K562 (cell line): Measurements from ENCODE around the gene NIPAL3. TPM values are rescaled to one million over a fixed set of nuclear protein-coding genes. Genes with fewer than 3 reads are reported as not detected.

Experiments used
- BHLHE40 ChIP-seq: IDR thresholded peaks from 2 replicates; pipeline ENCODE4 v1.6.1; 2011; ENCODE audit warnings: low read length, improper control_type of control experiment
- BRD9 ChIP-seq: fragments of 450-650 bp; IDR thresholded peaks from 2 replicates; pipeline ENCODE4 v1.6.1; 2018; ENCODE audit warnings: low read depth; ENCODE audit not compliant: partially characterized antibody
- CBX8 ChIP-seq: fragments of 200-600 bp; sonication (generic); IDR thresholded peaks from 2 replicates; pipeline ENCODE4 v1.6.1; 2012; ENCODE audit warnings: borderline replicate concordance, mixed run types, low read depth, mild to moderate bottlenecking, moderate library complexity, mixed read lengths, low read length, control low read depth, inconsistent platforms; ENCODE audit not compliant: poor library complexity, severe bottlenecking; ENCODE audit errors: extremely low read depth
- CLOCK ChIP-seq: fragments of 250-450 bp; sonication (Bioruptor Pico); IDR thresholded peaks from 2 replicates; pipeline ENCODE4 v1.4.0; 2020; ENCODE audit warnings: mild to moderate bottlenecking, moderate library complexity, borderline replicate concordance
- CREBBP ChIP-seq: IDR thresholded peaks from one replicate; pipeline ENCODE4 v1.6.1; 2012; ENCODE audit warnings: low read depth, mild to moderate bottlenecking, control low read depth, inconsistent platforms, low read length
- ELF1 ChIP-seq: fragments of 200-800 bp; sonication (Bioruptor generic); IDR thresholded peaks from 2 replicates; pipeline ENCODE4 v1.6.1; 2016; ENCODE audit warnings: missing genetic modification characterization, missing compliant biosample characterization
- ELF4 ChIP-seq: fragments of 450-650 bp; formaldehyde crosslinking; IDR thresholded peaks from 2 replicates; pipeline ENCODE4 v1.4.0; 2022; ENCODE audit warnings: missing genetic modification characterization
- GABPB2 ChIP-seq: fragments of 250-450 bp; sonication (Bioruptor Pico); conservative IDR thresholded peaks from 2 replicates; pipeline ENCODE4 v1.5.1; 2021; ENCODE audit warnings: mild to moderate bottlenecking
- GTF2E2 ChIP-seq: fragments of 200-800 bp; sonication (Bioruptor generic); IDR thresholded peaks from 2 replicates; pipeline ENCODE4 v1.6.1; 2016; ENCODE audit warnings: missing genetic modification characterization, missing compliant biosample characterization
- JUND ChIP-seq, 2 experiments: IDR thresholded peaks; 2 replicates in 1 of 2; 3 replicates in 1 of 2; pipeline ENCODE4 v1.6.1; 2011; ENCODE audit warnings: borderline replicate concordance in 2 of 2, low read depth in 2 of 2, low read length in 2 of 2, improper control_type of control experiment in 1 of 2, missing biosample characterization in 1 of 2, missing genetic modification characterization in 1 of 2, missing genetic modification reagents in 1 of 2
- MCM3 ChIP-seq: fragments of 450-650 bp; IDR thresholded peaks from 2 replicates; pipeline ENCODE4 v1.6.1; 2016
- MED1 ChIP-seq: sonication (generic); formaldehyde crosslinking; IDR thresholded peaks from 2 replicates; pipeline ENCODE4 v1.8.1; 2023; ENCODE audit warnings: missing genetic modification reagents, borderline replicate concordance
- NONO ChIP-seq, 2 experiments: fragments of 200-400 bp in 1 of 2; fragments of 450-650 bp in 1 of 2; formaldehyde crosslinking in 1 of 2; IDR thresholded peaks; 2 replicates each; pipeline ENCODE4 v1.6.1; 2017; ENCODE audit warnings: low read depth in 2 of 2, mild to moderate bottlenecking in 2 of 2, moderate library complexity in 2 of 2, low read length in 1 of 2
- OTX1 ChIP-seq: fragments of 450-650 bp; formaldehyde crosslinking; IDR thresholded peaks from 2 replicates; pipeline ENCODE4 v1.4.0; 2022; ENCODE audit warnings: mild to moderate bottlenecking
- RAD21 ChIP-seq, 2 experiments: fragments of 250-450 bp in 1 of 2; fragments of 450-650 bp in 1 of 2; sonication (Bioruptor Pico) in 1 of 2; formaldehyde crosslinking in 1 of 2; IDR thresholded peaks in 1 of 2; conservative IDR thresholded peaks in 1 of 2; 2 replicates each; pipeline versions ENCODE4 v1.4.0 to v1.8.0; 2020 to 2022; ENCODE audit warnings: mild to moderate bottlenecking in 2 of 2, moderate library complexity in 1 of 2
- SIN3B ChIP-seq: fragments of 450-650 bp; IDR thresholded peaks from 2 replicates; pipeline ENCODE4 v1.6.1; 2017; ENCODE audit warnings: low read depth, mild to moderate bottlenecking, moderate library complexity
- SMC3 ChIP-seq: conservative IDR thresholded peaks from 2 replicates; pipeline ENCODE4 v1.6.1; 2011; ENCODE audit warnings: low read depth, low read length, improper control_type of control experiment; ENCODE audit not compliant: insufficient read depth
- ZKSCAN1 ChIP-seq: fragments of 150-350 bp; IDR thresholded peaks from 2 replicates; pipeline ENCODE4 v1.6.1; 2016; ENCODE audit warnings: low read depth, low read length
- ZNF280B ChIP-seq: fragments of 250-450 bp; sonication (Bioruptor Pico); IDR thresholded peaks from 2 replicates; pipeline ENCODE4 v1.5.1; 2021; ENCODE audit warnings: mild to moderate bottlenecking
- ZNF76 ChIP-seq: fragments of 250-450 bp; sonication (Bioruptor Pico); IDR thresholded peaks from 2 replicates; pipeline ENCODE4 v1.4.0; 2020; ENCODE audit warnings: mild to moderate bottlenecking, moderate library complexity, borderline replicate concordance
- ZNF764 ChIP-seq: fragments of 250-450 bp; sonication (Bioruptor Pico); IDR thresholded peaks from 2 replicates; pipeline ENCODE4 v1.4.0; 2020; ENCODE audit warnings: low read depth, mild to moderate bottlenecking, moderate library complexity
- polyA plus RNA-seq, 8 experiments: library from polyadenylated mRNA; depleted of rRNA in 4 of 8; stranded (reverse) in 5 of 8; unstranded in 3 of 8; fragments of >200 nt; fragmentation: Nextera tagmentation in 2 of 8; fragmentation: Illumina TruSeq in 1 of 8; extraction: Ambion mirVana in 2 of 8; extraction: Trizol in 1 of 8; gene quantifications; 2 replicates each; pipeline versions ENCODE4 v1.2.1 to v1.2.3, GENCODE V29; 2011 to 2014; ENCODE audit warnings: inconsistent platforms in 1 of 8, missing spikeins in 1 of 8
- total RNA-seq, 7 experiments: library from RNA; depleted of rRNA in 6 of 7; stranded (reverse); fragments of >200 nt in 6 of 7; fragmentation: Illumina TruSeq in 2 of 7; extraction: Trizol in 2 of 7; gene quantifications; 2 replicates each; pipeline versions ENCODE4 v1.2.1 to v1.2.3, GENCODE V29; 2011 to 2021; ENCODE audit warnings: low replicate concordance in 1 of 7
- TF ChIP-seq, protein P1 (sequence below): sonication (generic); formaldehyde crosslinking; IDR thresholded peaks from 2 replicates; pipeline ENCODE4 v1.8.0; 2022; ENCODE audit warnings: missing genetic modification reagents, mild to moderate bottlenecking, moderate library complexity, borderline replicate concordance

Gene NIPAL3
- total and polyA plus RNA-seq, 9 of the 15 experiments (the other 6 are each of a cell fraction or from before 2014, with no cell fraction given): 10.5 to 26.3 (median 16.0) TPM

DNA sequence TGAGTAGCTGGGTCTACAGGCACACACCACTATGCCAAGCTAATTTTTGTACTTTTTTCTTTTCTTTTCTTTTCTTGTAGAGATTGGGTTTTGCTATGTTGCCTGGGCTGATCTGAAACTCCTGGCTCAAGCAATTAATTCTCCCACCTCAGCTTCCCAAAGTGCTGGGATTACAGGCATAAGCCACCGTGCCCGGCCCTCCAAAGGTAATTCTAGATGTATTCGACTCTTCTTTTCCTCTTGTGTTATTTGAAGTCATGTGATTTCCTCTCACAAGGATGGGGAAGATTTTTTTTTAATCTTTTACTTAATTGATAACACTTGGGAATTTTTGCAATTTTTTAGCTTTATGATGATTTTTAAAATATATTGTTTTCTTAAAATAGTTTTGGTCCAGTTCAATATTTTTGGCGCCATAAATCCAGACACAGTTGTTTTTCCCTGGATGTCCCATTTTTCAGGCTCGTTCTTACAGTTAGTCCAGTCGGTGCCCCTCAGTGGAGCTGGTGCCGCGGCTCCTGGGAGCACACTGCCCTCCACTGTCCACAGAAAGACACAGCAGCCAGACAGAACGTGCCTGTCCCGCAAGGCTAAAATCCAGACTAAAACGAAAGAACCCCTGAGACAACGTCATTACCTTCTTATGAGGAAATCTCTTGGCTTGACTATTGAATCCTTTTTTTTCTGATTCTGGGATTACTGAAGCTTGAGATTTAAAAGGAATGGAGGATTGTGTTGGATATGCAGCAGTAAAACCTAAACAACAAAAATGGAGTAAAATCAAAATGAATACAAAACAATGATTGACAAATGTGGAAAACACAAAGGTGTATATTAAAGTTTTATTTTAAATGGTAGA lies 24.4 kb upstream of the NIPAL3 start (continued):
- TF ChIP-seq CLOCK (CRISPR knock-in tag) (no peak), MCM3 (no peak), GTF2E2 (tag) (no peak), MED1 (CRISPR knock-in tag) (no peak), ZNF76 (CRISPR knock-in tag) (no peak), ZNF280B (CRISPR knock-in tag) (no peak), BRD9 (no peak), ZNF764 (CRISPR knock-in tag) (0 out of 2 replicates have a peak, but pooled peaks have one; percentile 17), SIN3B (no peak), BHLHE40 (peak; percentile 85), ELF1 (tag) (peak; percentile 20; the same call in 1 of the 2 replicates), CBX8 (no peak), JUND (IDR thresholded peaks at IDR 0.05; ENCODE audit: borderline replicate concordance, low read depth, low read length) (0 out of 2 replicates have a peak, but pooled peaks have one; percentile 31), JUND (tag; IDR thresholded peaks at IDR 0.05; ENCODE audit: borderline replicate concordance, low read depth, low read length) (no peak; the same call in 2 of the 3 replicates), SMC3 (peak; percentile 96), OTX1 (no peak), GABPB2 (CRISPR knock-in tag) (no peak), ZKSCAN1 (0 out of 2 replicates have a peak, but pooled peaks have one; percentile 32), ELF4 (CRISPR knock-in tag) (no peak), RAD21 (CRISPR knock-in tag; conservative IDR thresholded peaks at IDR 0.05 in 1 of 2, IDR thresholded peaks at IDR 0.05 in 1 of 2) (peak; percentile 96 to 98), NONO (IDR thresholded peaks at IDR 0.05; ENCODE audit: low read depth in 2 of 2, low read length in 1 of 2) (no peak), CREBBP (no peak)
- TF ChIP-seq, protein P1, sequence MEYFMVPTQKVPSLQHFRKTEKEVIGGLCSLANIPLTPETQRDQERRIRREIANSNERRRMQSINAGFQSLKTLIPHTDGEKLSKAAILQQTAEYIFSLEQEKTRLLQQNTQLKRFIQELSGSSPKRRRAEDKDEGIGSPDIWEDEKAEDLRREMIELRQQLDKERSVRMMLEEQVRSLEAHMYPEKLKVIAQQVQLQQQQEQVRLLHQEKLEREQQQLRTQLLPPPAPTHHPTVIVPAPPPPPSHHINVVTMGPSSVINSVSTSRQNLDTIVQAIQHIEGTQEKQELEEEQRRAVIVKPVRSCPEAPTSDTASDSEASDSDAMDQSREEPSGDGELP: peak; percentile 27; the same call in 1 of the 2 replicates
